ENCODE measurements around the gene LCLAT1.

- no peak for TF ChIP-seq POLR2A (IDR thresholded peaks at IDR 0.05; ENCODE audit: low read length)
- no peak for TF ChIP-seq GATA1 (IDR thresholded peaks at IDR 0.05; ENCODE audit: low read depth, low read length)
Observed at GRCh38 chr2:30425326-30425725, 21.7 kb upstream of the LCLAT1 start.

Data from erythroblast (primary cell).